ENCODE results near the gene TEFM.

The TEFM gene

DNA sequence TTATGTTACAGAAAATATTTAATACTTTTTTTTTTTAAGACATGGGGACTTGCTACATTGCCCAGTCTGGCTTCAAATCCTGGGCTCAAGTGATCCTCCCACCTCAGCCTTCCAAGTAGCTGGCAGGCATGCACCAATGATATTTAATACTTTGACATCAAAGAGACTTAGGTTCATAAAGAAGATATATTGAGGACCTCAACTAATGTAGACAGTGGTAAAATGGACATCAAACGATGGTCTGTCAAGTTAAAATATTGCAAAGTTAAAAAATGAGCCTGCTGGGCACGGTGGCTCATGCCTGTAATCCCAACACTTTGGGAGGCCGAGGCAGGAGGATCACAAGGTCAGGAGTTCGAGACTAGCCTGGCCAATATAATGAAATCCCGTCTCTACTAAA is 8.7 kb downstream of the TEFM start:
- H3K4me3 ChIP-seq (ENCODE audit: low read length) = no peak overlapping the region
- no peak for TF ChIP-seq CTCF (conservative IDR thresholded peaks at IDR 0.05; ENCODE audit: low read length)
- no peak for DNase-seq (ENCODE audit: low read depth)

DNA sequence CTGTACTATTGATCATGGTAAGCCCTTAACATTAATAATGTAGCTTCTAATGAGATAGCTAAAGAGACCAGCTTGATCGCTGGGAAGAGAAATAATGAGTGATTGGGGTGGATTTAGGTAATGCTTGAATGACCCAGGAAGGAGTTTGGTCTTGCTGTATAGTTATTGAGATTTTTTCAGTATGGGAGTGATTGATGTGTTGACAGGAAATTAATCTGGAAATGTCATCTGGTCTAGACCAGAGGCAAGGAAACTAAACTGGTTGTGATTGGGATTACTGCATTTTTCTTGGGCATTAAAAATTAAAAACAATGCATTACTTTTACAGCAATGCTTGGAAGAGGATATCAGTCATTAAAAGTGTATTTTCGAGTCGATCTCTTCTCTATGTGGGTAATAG is 11.8 kb downstream of the TEFM start:
- no peak for DNase-seq (ENCODE audit: low read depth)
- H3K4me3 ChIP-seq (ENCODE audit: low read length) = no peak overlapping the region
- TF ChIP-seq CTCF (conservative IDR thresholded peaks at IDR 0.05; ENCODE audit: low read length) = no peak

DNA sequence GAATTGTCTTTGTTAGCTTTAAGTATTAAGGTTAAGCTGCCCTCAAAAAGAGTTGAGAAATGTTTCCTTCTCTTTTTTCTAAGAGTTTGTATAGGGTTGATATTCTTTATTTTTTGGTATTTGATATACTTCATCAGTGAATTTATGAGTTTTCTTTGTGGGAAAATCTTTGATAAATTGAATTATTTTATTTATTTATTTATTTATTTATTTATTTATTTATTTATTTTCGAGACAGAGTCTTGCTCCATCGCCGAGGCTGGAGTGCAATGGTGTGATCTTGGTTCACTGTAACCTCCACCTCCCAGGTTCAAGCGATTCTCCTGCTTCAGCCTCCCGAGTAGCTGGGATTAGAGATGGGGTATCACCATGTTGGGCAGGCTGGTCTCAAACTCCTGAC is 19.9 kb downstream of the TEFM start:
- DNase-seq (ENCODE audit: low read depth) = no peak
- no peak overlapping the region for H3K4me3 ChIP-seq (ENCODE audit: low read length)
- no peak for TF ChIP-seq CTCF (conservative IDR thresholded peaks at IDR 0.05; ENCODE audit: low read length)

GRCh38 chr17:30869005-30869404 is 37.0 kb downstream of the TEFM start:
- DNase-seq (ENCODE audit: low read depth) = no peak

DNA sequence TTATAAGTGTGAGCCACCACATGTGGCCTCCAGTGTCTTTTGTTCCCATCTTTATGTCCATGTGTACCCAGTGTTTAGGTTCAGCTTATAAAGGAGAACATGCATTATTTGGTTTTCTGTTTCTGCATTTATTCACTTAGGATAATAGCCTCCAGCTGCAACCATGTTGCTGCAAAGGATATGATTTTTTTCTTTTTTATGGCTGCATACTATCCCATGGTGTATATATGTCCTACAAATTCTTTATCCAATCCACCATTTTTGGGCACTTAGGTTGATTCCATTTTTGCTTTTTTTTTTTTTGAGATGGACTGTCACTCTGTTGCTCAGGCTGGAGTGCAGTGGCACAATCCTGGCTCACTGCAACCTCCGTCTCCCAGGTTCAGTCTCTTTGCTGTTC is 41.4 kb downstream of the TEFM start:
- DNase-seq (ENCODE audit: low read depth) = no peak
- TF ChIP-seq CTCF (conservative IDR thresholded peaks at IDR 0.05; ENCODE audit: low read length) = no peak
- H3K4me3 ChIP-seq (ENCODE audit: low read length) = no peak overlapping the region

More at GRCh38 chr17:30869005-30869404, 37.0 kb downstream of the TEFM start:
- TF ChIP-seq CTCF (conservative IDR thresholded peaks at IDR 0.05; ENCODE audit: low read length) = no peak
- no peak overlapping the region for H3K4me3 ChIP-seq (ENCODE audit: low read length)

- TF ChIP-seq CTCF (conservative IDR thresholded peaks at IDR 0.05; ENCODE audit: low read length) = no peak
- DNase-seq (ENCODE audit: low read depth) = peak; percentile 46
- no peak overlapping the region for H3K4me3 ChIP-seq (ENCODE audit: low read length)
Measured at GRCh38 chr17:30858556-30859250, 47.3 kb downstream of the TEFM start.

DNA sequence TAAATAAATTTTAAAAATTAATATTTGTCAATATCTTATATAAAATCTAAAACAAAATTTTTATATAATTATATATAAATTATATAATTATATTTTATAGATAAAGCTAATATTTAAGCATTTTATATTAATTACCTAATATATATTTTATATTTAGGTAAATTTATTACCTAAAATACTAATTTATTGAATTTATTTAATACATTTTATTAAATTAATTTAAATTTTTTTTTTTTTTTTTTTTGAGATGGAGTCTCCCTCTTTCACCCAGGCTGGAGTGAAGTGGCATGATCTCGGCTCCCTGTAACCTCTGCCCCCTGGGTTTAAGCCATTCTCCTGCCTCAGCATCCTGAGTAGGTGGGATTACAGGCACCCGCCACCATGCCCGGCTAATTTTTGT is 51.9 kb downstream of the TEFM start:
- H3K4me3 ChIP-seq (ENCODE audit: low read length) = no peak overlapping the region
- TF ChIP-seq CTCF (conservative IDR thresholded peaks at IDR 0.05; ENCODE audit: low read length) = no peak
- no peak for DNase-seq (ENCODE audit: low read depth)

All from AG10803 (cell line).